ENCODE results near the gene RIPOR1.

RIPOR1 gene

DNA sequence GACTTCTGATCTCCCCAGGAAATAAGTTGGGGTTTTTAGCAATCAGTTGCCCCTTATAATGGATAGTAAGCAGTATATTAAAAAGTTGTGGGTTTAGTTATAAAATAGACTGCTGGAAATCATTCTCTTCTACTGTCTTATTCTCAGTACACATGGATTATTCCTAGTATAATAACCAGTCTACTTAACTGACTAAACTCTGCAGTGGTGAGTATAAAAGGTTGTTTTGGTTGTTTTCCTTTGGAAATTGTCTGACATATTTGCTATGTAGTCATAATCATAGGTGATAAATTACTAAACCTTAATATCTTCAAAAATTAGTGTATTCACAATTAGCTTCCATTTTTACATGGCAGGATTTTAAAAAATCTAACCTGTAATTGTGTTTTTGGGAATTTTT is 65.1 kb downstream of the RIPOR1 start:
- no peak for DNase-seq (ENCODE audit: low read depth, low spot score)
- no peak overlapping the region for H3K4me3 ChIP-seq (ENCODE audit: low read length)

DNA sequence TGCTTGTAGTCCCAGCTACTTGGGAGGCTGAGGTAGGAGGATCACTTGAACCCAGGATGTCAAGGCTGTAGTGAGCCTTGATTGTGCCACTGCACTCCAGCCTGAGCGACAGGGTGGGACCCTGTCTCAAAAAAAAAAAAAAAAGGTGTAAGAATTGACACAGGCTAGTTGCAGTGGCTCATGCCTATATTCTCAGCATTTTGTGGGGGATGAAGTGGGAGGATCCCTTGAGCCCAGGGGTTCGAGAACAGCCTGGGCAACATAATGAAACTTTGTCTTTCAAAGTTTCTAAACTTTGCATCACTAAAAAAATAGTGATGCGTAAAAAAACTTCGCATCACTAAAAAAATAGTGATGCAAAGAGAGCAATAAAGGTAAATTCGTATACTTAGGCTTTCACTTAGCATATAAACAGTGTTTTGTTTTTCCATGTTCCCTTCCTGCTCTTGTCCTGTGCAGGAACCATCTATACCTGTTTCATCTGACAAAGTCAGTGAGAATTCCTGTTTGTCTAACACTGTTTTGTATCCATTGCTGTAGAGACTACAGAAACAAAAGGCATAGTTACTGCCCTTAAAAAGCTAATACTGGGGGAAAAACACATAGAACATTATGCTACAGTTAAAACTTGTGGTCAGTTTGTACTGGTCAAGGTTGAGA is 65.8 kb downstream of the RIPOR1 start:
- no peak for DNase-seq (ENCODE audit: low read depth, low spot score)
- no peak overlapping the region for H3K4me3 ChIP-seq (ENCODE audit: low read length)

DNA sequence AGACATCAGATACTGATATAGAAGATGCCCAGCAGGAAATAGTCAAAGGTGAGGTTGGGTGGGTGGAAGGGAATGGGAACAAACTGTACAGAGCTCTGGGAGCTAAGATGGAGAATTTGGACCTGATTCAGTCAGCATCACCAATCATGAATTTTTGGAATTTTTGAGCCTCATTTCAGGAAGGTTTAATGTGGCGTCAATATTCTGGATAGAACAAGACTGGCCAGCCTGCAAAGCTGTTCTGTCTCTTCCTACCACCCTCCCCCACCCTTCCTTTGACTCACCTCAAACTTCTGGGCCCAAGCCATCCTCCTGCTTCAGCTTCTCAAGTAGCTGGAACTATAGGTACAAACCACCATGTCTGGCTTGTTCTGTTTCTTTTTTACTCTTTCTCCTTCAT is 66.3 kb downstream of the RIPOR1 start:
- no peak for DNase-seq (ENCODE audit: low read depth, low spot score)
- H3K4me3 ChIP-seq (ENCODE audit: low read length), result no peak overlapping the region

Data from Jurkat, Clone E6-1 (cell line).